ENCODE measurements around the gene SNAI1. TPM values are rescaled to one million over a fixed set of nuclear protein-coding genes. Genes with fewer than 3 reads are reported as not detected.

SNAI1 gene
- total and polyA plus RNA-seq, 8 donors, result 0.37 to 7.1 (median 2.7) TPM; not detected in 2

DNA sequence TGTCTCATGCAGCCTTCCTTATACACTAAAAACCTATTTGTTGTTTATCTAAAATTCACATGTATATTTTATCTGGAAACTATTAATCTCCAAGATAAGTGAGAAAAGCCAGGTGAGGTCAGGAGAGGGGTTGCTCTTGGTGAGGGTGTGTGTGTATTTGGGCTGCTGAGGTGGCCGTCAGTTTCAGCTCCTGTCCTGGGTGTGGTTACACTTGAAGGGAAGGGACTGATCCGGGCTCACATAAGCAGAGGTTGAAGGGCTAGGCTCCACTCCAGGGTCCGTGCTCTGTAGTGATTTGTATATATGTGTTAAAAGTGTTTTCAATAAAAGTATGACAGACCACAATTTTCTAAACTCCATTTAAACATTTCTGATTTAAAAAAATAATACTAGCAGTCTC lies 13.5 kb upstream of the SNAI1 start:
- peaks cover 0 to 13% (median 5%) of the 10 kb centered on the region in 4 donors for H3K4me1 ChIP-seq

DNA sequence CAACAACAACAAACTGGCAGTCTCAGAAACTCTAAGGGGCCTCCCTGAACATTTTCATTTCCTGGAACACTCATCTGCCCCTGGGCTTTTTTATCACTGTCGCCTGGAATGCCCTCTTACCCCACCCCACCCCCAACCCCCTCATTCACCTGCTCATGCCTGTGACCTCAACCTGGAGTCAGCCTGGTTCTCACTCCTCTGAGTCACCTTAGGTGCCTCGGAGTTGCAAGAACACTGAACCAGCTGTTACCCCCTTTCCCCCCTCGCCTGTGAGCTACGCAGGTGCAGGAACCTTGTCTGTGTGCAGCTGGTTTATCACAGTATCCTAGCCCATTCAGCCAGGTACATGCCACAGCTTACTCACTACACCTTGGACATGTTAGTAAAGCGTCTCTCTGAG lies 12.8 kb upstream of the SNAI1 start:
- DNase-seq, result peak in 1 of 2 donors; percentile 44
- WGBS, 5 donors, result 43 to 61% (median 52%) methylated on average over 5 of the region's 5 CpGs
- no peaks in the 10 kb centered on the region for H3K9me3 ChIP-seq

More for the DNA sequence above, 13.5 kb upstream of the SNAI1 start:
- intact Hi-C loops (cut with DNase I; ENCODE audit: low total_unique reads), result no loop called here
- TF ChIP-seq EP300 (IDR thresholded peaks at IDR 0.05) (no peak), POLR2AphosphoS5 (IDR thresholded peaks at IDR 0.05) (no peak), POLR2A (IDR thresholded peaks at IDR 0.05) (no peak)
- TF ChIP-seq, protein P1, sequence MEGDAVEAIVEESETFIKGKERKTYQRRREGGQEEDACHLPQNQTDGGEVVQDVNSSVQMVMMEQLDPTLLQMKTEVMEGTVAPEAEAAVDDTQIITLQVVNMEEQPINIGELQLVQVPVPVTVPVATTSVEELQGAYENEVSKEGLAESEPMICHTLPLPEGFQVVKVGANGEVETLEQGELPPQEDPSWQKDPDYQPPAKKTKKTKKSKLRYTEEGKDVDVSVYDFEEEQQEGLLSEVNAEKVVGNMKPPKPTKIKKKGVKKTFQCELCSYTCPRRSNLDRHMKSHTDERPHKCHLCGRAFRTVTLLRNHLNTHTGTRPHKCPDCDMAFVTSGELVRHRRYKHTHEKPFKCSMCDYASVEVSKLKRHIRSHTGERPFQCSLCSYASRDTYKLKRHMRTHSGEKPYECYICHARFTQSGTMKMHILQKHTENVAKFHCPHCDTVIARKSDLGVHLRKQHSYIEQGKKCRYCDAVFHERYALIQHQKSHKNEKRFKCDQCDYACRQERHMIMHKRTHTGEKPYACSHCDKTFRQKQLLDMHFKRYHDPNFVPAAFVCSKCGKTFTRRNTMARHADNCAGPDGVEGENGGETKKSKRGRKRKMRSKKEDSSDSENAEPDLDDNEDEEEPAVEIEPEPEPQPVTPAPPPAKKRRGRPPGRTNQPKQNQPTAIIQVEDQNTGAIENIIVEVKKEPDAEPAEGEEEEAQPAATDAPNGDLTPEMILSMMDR (IDR thresholded peaks at IDR 0.05), result no peak
- Histone ChIP-seq H3K27me3 (no peaks in the 10 kb centered on the region), H3K27ac (no peak overlapping the region), H3K9me3 (no peaks in the 10 kb centered on the region), H3K36me3 (peaks cover 0 to 12% (median 4%) of the 10 kb centered on the region in 4 donors), H3K4me3 (no peak overlapping the region)
- 19 to 43% (median 34%) methylated on average over 3 of the region's 3 CpGs for WGBS, 5 donors
- no peak for DNase-seq

DNA sequence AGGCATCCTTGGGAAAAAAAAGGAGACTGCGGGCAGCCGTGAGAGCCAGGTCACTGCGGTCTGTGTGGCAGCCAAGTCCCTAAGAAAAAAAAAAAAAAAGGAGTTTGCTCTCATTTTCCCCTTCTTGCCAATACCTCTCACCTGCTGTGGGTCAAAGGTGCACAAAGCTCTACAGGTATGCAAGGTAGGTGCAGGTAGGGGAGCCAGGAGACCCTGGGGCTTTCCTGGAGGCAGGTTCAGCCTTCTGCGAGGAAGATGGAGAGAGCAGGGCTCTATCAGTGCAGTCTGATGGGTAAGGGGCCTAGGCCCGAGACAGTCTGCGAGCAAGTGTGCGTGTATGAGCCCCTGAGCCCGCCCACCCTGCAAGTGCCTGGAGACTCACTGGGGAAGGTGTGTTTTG lies 12.3 kb upstream of the SNAI1 start:
- Histone ChIP-seq H3K4me1 (peaks cover 0 to 13% (median 5%) of the 10 kb centered on the region in 4 donors), H3K4me3 (no peak overlapping the region), H3K27ac (no peak overlapping the region), H3K36me3 (peaks cover 0 to 3% (median under 1%) of the 10 kb centered on the region in 4 donors), H3K9me3 (no peaks in the 10 kb centered on the region), H3K27me3 (no peaks in the 10 kb centered on the region)
- 64 to 84% (median 75%) methylated on average over 8 of the region's 8 CpGs for WGBS, 5 donors
- DNase-seq, result no peak
- intact Hi-C loops (cut with DNase I; ENCODE audit: low total_unique reads), result no loop called here
- no peak for TF ChIP-seq POLR2A (IDR thresholded peaks at IDR 0.05)
- TF ChIP-seq POLR2AphosphoS5 (IDR thresholded peaks at IDR 0.05), result no peak
- TF ChIP-seq, protein P1 (IDR thresholded peaks at IDR 0.05), result no peak
- TF ChIP-seq EP300 (IDR thresholded peaks at IDR 0.05), result no peak

More for the DNA sequence above, 12.8 kb upstream of the SNAI1 start:
- H3K27me3 ChIP-seq, result no peaks in the 10 kb centered on the region
- no peak for TF ChIP-seq EP300 (IDR thresholded peaks at IDR 0.05)
- TF ChIP-seq POLR2A (IDR thresholded peaks at IDR 0.05), result no peak
- TF ChIP-seq, protein P1 (IDR thresholded peaks at IDR 0.05), result no peak
- no peak for TF ChIP-seq POLR2AphosphoS5 (IDR thresholded peaks at IDR 0.05)
- H3K4me3 ChIP-seq, result no peak overlapping the region
- peaks cover 0 to 8% (median 3%) of the 10 kb centered on the region in 4 donors for H3K36me3 ChIP-seq
- H3K27ac ChIP-seq, result no peak overlapping the region
- intact Hi-C loops (cut with DNase I; ENCODE audit: low total_unique reads), result no loop called here
- H3K4me1 ChIP-seq, result peaks cover 0 to 13% (median 5%) of the 10 kb centered on the region in 4 donors

DNA sequence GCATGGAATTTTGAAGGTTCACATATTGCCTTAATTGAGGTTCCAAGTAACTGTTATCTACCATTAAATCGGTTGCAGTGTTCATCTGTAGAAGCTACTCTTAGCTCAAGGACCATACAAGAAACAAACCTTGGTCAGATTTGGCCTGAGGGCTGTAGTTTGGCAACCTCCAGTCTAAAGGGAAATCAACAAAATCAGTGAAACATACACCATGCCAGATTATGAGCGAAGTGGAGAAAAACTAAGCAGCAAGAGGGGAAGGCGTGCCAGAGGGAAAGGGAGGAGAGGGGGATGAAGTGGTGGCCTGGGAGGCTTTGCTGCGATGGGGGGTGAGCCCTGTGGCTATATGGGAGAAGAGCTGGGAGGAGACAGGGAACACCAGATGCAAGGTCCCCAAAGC lies 8.8 kb upstream of the SNAI1 start:
- Histone ChIP-seq H3K4me1 (peaks cover 4 to 15% (median 8%) of the 10 kb centered on the region in 4 donors), H3K27ac (no peak overlapping the region), H3K27me3 (no peaks in the 10 kb centered on the region), H3K36me3 (no peaks in the 10 kb centered on the region), H3K4me3 (no peak overlapping the region), H3K9me3 (no peaks in the 10 kb centered on the region)
- WGBS, 5 donors, result 39 to 74% (median 71%) methylated on average over 4 of the region's 4 CpGs
- TF ChIP-seq EP300 (IDR thresholded peaks at IDR 0.05), result no peak
- TF ChIP-seq, protein P1 (IDR thresholded peaks at IDR 0.05), result no peak
- TF ChIP-seq POLR2AphosphoS5 (IDR thresholded peaks at IDR 0.05), result no peak
- TF ChIP-seq POLR2A (IDR thresholded peaks at IDR 0.05), result no peak
- intact Hi-C loops (cut with DNase I; ENCODE audit: low total_unique reads), result no loop called here
- no peak for DNase-seq

All from stomach (tissue), 9 donors.